HG03135 (cell line): ENCODE data around the gene GRIN2A.

Source experiments
- ATAC-seq: cut with Tn5 transposase; IDR thresholded peaks from one replicate; pipeline ENCODE4 v1.9.1; 2021; ENCODE audit warnings: mild to moderate bottlenecking, moderate library complexity; ENCODE audit not compliant: unreplicated experiment

The GRIN2A gene

DNA sequence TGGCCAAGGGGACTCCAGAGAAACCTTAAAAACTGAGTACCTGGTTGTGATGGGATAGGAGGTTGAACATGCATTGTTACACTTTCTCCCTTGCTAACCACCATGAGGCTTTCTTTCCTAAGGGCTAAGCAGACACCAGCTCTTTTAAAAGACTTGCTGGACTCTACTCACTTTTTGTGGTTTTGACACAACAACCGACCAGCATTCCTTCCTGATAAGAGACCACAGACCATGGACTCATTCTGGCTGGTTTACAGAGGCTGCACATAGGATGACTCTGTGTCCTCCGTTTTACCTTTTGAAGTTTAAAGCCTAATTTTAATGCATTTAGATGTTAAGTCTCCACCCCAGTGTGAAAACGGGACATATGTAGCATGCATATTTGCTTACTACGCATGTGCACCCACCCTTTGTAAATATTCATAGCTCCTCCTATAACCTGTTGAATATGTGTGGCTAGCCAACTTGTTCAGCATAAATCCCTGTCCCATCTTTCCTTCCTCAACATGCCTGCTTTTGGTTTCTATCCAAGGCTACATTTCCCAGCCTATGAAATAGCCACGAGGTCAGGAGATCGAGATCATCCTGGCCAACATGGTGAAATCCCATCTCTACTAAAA, 475.9 kb downstream of the GRIN2A start:
- no peak for ATAC-seq

GRCh38 chr16:9703731-9704130, 478.5 kb downstream of the GRIN2A start:
- ATAC-seq = no peak
